Mononuclear cell (primary cell): ENCODE data around the gene STK10. TPM values are rescaled to one million over a fixed set of nuclear protein-coding genes. Genes with fewer than 3 reads are reported as not detected.

Source experiments
- H3K27me3 ChIP-seq: 2 replicates; pipeline ENCODE4 v1.6.0; 2011; ENCODE audit warnings: low read length, control low read depth; ENCODE audit not compliant: insufficient read depth
- H3K4me1 ChIP-seq: 2 replicates; pipeline ENCODE4 v1.5.1; 2011; ENCODE audit warnings: mild to moderate bottlenecking, low read length, control low read depth; ENCODE audit not compliant: insufficient read depth
- H3K4me3 ChIP-seq: 2 replicates; pipeline ENCODE4 v1.5.1; 2011; ENCODE audit warnings: mild to moderate bottlenecking, low read length, moderate library complexity
- H3K9me3 ChIP-seq: 2 replicates; pipeline ENCODE4 v1.5.1; 2011; ENCODE audit warnings: low read depth, mild to moderate bottlenecking, control low read depth, low read length
- total RNA-seq: library from RNA; depleted of rRNA; stranded (reverse); fragments of >200 nt; gene quantifications from one replicate; pipeline ENCODE4 v1.2.3, GENCODE V29; 2012

STK10 gene
- total RNA-seq, 1 donor, result 134 TPM

DNA sequence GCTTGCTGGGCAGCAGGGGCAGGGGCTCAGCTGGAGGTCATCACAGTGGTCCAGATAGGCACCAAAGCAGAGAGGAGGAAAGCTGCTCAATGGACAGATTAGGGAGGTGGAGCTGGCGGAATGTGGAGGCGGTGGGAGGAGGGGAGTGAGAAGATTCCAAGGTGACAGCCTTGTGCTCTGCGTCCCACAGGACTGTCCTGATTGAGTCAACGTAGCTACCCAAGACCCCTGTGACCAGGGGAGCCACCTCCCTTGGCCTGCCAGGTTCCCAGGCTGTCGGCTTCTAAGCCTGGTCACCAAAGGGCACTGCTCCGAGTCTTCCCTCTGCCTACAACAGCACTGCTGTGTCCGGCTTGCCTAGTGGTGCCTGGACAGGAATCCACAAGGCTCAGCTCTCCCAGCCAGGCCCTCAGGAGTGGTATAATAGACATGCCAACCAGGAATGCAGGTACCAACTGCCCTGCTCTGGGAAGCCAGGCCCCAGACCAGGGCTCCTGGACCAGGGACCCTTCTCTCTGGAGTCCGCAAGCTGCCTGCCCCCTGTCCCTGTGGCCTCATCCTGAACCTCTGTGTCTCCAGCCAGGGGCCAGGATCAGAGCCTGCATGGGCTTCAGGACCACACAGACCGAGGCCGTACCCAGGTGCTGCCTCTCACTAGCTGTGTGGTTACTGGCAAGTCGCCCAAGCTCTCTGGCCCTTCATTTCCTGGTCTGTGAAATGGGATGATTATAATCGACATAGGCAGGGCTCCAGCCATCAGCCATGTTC lies 67.9 kb downstream of the STK10 start:
- H3K9me3 ChIP-seq, result no peaks in the 10 kb centered on the region
- H3K4me1 ChIP-seq, result peaks cover 65% of the 10 kb centered on the region
- H3K27me3 ChIP-seq, result no peaks in the 10 kb centered on the region
- no peak overlapping the region for H3K4me3 ChIP-seq

DNA sequence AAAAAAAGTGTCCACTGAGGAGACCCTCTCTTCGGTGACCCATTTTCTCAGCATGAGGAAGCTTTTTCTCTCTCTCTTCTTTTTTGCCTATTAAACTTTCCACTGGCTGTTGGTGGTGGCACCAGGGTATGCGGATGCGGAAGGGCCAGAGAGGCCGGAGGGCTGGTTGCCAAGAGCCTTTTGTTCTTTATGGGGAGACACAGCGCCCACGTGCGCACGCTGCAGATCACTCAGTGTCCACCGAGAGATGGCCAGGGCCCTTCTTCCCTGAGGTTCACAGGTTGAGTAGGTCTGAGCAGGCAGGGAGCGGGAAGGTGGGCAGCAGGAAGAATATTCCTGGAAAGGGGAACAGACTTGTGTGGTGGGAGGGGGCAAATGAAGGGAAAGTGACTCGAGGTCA lies 69.1 kb downstream of the STK10 start:
- Histone ChIP-seq H3K9me3 (no peaks in the 10 kb centered on the region), H3K4me1 (peaks cover 69% of the 10 kb centered on the region), H3K4me3 (no peak overlapping the region), H3K27me3 (no peaks in the 10 kb centered on the region)

DNA sequence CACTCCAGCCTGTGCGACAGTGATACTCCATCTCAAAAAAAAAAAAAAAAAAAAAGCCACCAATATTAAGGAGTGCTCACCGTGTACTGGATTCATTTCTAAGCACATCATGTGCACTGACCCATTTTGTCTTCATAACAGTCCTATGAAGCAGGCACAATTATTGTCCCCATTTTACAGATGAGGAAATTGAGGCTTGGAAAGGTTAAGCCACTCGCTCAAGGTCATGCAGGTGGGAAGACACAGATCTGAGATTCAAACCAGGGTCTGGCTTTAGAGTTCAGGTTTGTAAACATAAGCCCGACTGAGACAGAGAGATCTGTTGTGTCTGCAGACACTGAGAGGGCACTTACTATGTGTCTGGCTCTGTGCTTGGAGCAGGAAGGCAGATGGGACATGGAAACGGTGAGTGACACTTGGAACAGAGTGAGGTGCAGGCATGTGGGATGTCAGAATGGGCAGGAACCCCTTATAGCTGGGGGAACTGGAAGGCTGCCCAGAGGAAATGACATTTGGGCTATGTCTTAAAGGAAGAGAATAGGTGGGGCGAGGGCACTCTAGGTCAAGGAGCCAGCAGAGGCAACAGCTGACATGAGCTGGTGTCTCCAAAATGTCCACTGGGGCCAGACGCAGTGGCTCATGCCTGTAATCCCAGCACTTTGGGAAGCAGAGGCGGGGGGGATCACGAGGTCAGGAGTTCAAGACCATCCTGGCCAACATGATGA lies 69.9 kb downstream of the STK10 start:
- no peaks in the 10 kb centered on the region for H3K9me3 ChIP-seq
- H3K4me1 ChIP-seq, result peaks cover 70% of the 10 kb centered on the region
- no peaks in the 10 kb centered on the region for H3K27me3 ChIP-seq
- H3K4me3 ChIP-seq, result no peak overlapping the region

DNA sequence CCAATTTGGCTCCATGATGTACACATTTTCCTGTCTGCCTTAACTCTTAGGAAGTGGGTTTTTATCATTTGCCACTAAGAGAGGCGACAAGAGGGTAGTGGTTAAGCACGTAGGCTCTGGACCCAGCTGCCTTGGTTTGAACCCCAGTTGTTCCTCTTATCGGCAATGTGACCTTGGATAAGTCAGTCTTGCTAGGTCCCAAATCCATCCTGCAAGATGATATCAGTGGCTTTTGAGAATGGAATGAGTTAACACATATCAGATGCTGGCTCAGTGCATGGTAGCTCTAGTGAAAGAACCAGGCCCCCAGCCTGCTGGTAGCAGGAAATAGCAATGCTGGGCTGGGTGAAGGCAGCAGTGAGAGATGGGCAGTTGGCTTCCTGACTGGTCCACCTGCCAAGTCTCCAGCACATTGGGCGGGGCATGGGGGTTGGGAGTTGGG lies 72.5 kb downstream of the STK10 start:
- no peaks in the 10 kb centered on the region for H3K27me3 ChIP-seq
- H3K4me3 ChIP-seq, result no peak overlapping the region
- no peaks in the 10 kb centered on the region for H3K9me3 ChIP-seq
- peaks cover 96% of the 10 kb centered on the region for H3K4me1 ChIP-seq

DNA sequence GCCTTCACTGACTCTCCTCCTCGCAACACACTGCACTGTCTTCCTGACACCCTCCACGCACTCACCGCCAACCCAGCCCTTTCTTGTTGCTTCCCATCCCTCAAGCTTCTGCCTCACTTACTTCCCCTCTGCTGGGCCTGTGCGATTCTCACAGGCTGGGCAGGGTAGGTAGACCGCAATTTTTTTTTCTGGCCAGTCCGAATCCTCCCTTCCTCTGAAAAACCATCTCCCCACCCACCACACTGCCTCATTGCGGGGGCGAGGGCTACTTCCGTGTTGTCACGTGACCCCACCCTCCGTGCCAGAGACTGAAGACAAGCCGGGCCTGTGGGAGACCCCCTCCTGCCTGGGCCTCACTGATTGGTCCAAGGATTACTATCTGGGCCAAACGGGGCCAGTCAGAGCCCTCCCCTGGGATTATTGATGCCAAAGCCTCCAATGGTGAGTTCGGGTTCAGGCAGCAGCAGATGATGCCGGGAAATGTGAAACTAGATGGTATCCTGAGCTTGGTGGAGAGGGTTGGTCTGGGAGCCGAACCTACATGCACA lies 73.1 kb downstream of the STK10 start:
- Histone ChIP-seq H3K4me1 (peaks cover 96% of the 10 kb centered on the region), H3K4me3 (no peak overlapping the region), H3K9me3 (no peaks in the 10 kb centered on the region), H3K27me3 (no peaks in the 10 kb centered on the region)

DNA sequence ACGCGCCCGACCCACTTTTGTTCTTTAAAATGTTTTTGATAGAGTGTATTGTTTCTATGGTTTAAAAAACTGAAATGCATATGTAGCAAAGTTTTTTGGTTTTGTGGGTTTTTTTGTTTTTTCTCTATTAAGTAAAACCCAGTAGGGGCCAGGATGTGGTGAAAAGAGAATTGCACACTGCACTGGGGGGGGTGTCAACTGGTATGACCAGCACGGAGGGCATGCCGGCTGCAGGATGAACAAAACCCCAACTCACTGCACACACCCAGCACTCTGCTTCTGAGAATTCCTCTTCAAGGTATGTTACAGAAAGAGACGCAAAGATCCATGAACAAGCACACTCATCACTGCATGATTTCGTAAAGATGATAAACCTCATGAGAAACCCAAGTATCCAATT lies 75.0 kb downstream of the STK10 start:
- Histone ChIP-seq H3K27me3 (no peaks in the 10 kb centered on the region), H3K4me1 (peaks cover 96% of the 10 kb centered on the region), H3K4me3 (no peak overlapping the region), H3K9me3 (no peaks in the 10 kb centered on the region)

DNA sequence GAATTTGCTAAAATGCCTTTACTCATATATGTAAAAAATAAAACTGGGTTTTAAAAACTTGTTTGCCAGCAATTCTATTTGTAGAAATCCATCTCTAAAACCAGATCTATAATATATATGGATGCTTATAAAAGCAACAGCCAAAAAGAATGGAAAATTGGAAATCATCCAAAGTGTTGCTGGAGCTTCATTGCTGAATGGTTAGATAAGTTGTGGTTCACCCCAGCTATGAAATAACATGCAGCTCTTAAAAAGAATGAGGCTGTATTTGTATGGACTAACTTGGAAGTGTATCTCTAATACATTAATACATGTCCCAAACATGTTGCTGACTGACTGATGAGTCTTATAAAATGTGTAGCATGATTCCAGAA lies 76.2 kb downstream of the STK10 start:
- H3K4me3 ChIP-seq, result peak overlapping the region; percentile 2

DNA sequence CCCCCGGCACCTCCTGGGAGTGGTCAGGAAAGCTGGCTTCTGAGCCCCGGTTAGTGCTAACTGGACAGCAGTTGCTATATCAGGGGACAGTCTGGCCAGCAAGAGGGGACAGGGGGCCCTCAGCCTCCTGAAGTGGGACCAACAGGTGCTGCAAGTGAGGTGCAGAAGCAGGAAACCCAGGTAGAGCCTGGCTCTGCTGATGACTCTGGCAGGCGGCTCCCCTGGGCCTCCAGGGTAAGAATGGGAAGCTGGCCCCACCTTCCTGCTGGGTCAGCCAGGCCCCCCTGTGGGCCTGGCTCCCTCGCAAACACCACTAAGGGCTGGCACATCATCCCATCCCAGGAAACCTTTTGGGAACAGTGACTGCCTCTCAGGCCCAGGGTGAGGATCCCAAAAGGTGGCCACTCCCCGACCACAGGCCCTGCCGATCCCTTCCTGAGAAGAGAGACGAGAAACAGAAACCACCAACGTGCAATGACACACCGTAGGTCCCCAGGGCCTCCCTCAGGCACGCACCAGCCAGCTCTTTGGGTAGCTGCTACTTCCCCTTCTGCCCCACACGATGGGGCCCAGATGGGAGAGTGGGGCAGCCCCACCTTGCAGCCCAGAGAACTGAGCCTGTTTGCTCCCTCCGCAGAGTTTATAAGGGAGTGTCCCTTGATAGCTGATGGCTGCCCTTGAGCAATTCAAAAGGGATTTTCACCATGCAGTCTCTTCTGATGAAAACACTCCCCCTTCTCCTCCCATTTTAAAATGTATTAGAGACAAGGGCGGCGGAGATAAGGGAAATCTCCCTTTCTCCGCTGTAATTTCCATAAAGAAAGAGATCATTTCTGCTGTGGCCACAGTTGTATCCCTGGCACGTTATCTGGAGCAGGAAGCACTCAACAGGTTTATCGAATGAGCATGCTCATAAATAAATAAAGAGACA lies 76.8 kb downstream of the STK10 start:
- peaks cover 95% of the 10 kb centered on the region for H3K4me1 ChIP-seq
- no peaks in the 10 kb centered on the region for H3K9me3 ChIP-seq
- H3K27me3 ChIP-seq, result no peaks in the 10 kb centered on the region
- peak overlapping the region; percentile 2 for H3K4me3 ChIP-seq

More for the DNA sequence above, 76.2 kb downstream of the STK10 start:
- Histone ChIP-seq H3K4me1 (peaks cover 96% of the 10 kb centered on the region), H3K9me3 (no peaks in the 10 kb centered on the region), H3K27me3 (no peaks in the 10 kb centered on the region)

DNA sequence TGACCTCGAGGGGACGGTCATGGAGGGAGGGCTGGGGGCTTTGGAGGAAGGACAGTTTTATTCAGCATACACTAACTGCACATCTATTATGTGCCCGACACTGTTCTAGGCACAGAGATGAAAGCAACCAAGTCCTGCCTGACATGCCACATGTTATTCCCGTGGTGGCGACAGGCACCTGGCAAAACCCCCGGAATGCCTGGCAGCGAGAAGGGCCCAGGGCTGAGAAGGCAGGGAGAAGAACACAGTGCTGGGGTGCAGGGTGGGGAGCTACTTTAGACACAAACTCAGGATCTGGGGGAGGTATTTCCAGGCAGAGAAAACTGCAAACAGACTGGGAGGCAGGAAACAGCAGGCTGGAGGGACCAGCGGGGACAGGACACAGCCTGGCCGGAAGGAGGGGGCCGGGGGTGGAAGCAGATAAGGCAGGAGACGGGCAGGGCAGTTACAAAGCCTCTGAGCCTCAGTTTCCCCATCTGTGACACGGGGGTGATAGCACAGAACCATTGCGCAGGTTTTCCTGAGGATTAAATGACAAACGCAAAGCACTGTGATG lies 77.7 kb downstream of the STK10 start:
- no peaks in the 10 kb centered on the region for H3K9me3 ChIP-seq
- H3K27me3 ChIP-seq, result no peaks in the 10 kb centered on the region
- H3K4me3 ChIP-seq, result no peak overlapping the region
- peaks cover 87% of the 10 kb centered on the region for H3K4me1 ChIP-seq

DNA sequence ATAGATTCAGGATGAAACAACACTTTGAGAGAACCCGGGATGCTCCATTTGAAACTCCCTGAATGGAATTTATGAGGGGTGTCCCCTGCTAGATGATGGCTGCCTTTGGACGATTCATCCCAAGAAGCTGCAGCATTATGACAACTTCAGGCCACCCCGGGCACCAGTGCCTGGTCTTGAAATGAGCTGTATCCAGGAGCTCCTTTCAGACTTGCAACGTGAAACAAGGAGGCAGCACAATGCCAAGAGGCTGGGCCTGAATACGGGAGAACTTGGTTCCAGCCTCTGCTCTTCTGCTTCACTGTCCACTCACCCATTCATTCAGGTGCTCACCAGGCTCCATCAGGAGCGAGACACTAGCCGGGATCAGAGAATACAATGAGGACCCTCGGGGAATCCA lies 78.3 kb downstream of the STK10 start:
- peaks cover 81% of the 10 kb centered on the region for H3K4me1 ChIP-seq
- H3K27me3 ChIP-seq, result no peaks in the 10 kb centered on the region
- no peak overlapping the region for H3K4me3 ChIP-seq
- H3K9me3 ChIP-seq, result no peaks in the 10 kb centered on the region

DNA sequence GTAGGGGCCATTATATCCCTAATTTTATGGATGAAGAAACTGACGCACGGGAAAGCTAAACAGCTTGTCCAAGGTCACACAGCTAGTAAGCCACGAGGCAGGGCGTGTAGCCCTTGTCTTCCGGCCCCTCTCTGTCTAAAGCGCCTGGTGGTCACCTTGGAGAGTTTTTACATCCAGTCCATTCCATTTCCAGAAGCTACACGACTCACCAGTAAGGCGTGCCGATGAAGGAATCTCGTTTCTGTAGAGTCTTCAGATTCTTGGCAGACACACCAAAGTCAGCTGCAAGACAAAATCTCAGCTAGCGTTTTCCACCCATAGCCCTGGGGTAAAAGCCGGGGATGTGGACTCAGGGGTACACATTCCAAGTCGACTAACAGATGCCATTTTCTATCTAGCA lies 80.5 kb downstream of the STK10 start:
- Histone ChIP-seq H3K9me3 (no peaks in the 10 kb centered on the region), H3K4me3 (no peak overlapping the region), H3K4me1 (peaks cover 62% of the 10 kb centered on the region), H3K27me3 (no peaks in the 10 kb centered on the region)

DNA sequence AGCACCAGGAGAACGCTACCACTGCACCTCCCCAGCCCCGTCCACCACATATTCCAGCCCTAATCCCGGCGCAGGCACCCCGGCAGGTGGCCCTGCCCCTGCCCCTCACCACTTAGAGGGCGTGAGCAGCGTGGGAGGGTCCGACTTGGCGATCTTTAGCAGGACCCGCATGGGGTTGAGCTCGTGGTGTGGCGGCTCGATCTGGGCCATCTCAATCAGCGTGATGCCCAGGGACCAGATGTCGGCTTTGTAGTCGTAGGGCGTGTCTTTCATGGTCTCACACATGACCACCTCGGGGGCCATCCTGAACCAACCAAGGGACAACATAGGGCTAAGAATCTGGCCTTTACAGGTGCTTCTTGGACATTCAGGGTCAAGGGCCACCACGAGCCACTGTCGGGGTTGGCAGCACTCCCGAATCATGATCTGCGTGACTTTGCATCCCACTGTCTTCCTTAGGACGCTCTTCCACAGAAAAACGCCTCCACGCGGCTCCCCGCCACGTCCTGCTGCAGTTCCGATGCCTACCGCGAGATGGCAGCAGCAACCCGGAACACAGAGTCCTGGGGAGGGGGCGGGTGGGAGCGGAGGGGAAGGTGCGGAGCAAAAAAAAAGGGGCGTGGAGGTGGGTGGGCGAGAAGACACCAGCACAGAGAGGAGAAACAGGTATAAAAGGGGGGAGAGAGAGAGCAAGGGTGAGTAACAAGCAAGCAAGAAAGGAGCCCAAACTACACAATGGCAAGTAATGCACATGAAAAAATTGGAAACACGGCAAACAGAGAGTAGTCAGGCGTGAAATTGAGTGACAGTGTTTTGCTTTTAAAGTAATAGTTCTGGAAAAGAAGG lies 81.3 kb downstream of the STK10 start:
- no peak overlapping the region for H3K4me3 ChIP-seq
- H3K9me3 ChIP-seq, result no peaks in the 10 kb centered on the region
- peaks cover 53% of the 10 kb centered on the region for H3K4me1 ChIP-seq
- no peaks in the 10 kb centered on the region for H3K27me3 ChIP-seq

DNA sequence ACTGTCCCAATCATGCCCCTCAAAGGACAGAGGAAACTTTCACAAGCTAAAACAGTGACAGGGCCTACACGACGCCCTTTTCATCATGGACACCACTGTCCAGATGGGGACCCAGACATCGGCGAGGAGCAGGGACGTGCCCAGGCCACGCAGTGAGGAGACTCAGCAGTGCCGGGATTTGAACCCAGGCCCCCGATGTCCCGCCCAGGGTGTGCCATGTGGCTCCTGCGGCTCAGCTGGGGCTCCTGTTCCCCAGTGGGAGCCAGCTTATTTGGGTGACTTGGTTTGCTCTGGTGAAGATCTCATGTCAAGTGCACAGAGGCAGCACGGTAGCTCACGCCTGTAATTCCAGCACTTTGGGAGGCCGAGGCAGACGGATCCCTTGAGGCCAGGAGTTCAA lies 82.2 kb downstream of the STK10 start:
- H3K9me3 ChIP-seq, result no peaks in the 10 kb centered on the region
- H3K4me3 ChIP-seq, result no peak overlapping the region
- no peaks in the 10 kb centered on the region for H3K27me3 ChIP-seq
- H3K4me1 ChIP-seq, result peaks cover 44% of the 10 kb centered on the region
